GM21723 (cell line): Measurements from ENCODE around the gene CHRFAM7A.
"Not testable (repeated sequence)": the region's sequence is repeated elsewhere in the genome, so short reads cannot be mapped to it uniquely, and the experiment has no call there.

Experiments
- ATAC-seq: cut with Tn5 transposase; IDR thresholded peaks from one replicate; pipeline ENCODE4 v1.9.1; 2021; ENCODE audit warnings: mild to moderate bottlenecking, moderate library complexity; ENCODE audit not compliant: unreplicated experiment

The CHRFAM7A gene

GRCh38 chr15:30326145-30326544 lies 67.2 kb downstream of the CHRFAM7A start:
- ATAC-seq, result not testable (repeated sequence)

- not testable (repeated sequence) for ATAC-seq
Measured at GRCh38 chr15:30321063-30321462, 72.3 kb downstream of the CHRFAM7A start.

GRCh38 chr15:30315704-30316103 lies 77.6 kb downstream of the CHRFAM7A start:
- ATAC-seq, result not testable (repeated sequence)

- not testable (repeated sequence) for ATAC-seq
Measured at GRCh38 chr15:30310575-30310974, 82.8 kb downstream of the CHRFAM7A start.
